K562 (cell line): ENCODE results near the gene GRK1. TPM values are rescaled to one million over a fixed set of nuclear protein-coding genes. Genes with fewer than 3 reads are reported as not detected.

Experiments used
- ATAC-seq: fragments of 200-7000 bp; cut with Tn5 transposase; 3 replicates; pipeline ENCODE4 v1.9.1; 2020; ENCODE audit warnings: moderate library complexity
- BruUV-seq: library from RNA; stranded (reverse); fragments of 400-500 nt; replicated peaks from 2 replicates; lab custom pipeline; 2021; lab: Mats Ljungman, UMichigan
- CTCF ChIA-PET: fragments of 300-600 bp; formaldehyde crosslinking; extraction: SDS; loops from one replicate; lab custom pipeline; 2021; ENCODE audit warnings: low intra/inter-chr PET ratio; lab: Yijun Ruan, JAX
- POLR2A ChIA-PET: fragments of 300-600, 350-650 bp; sonication (Branson Sonifier 250); formaldehyde crosslinking; extraction: SDS; loops from one replicate; lab custom pipeline; 2021; ENCODE audit warnings: antibody characterized with exemption, inconsistent platforms; lab: Yijun Ruan, JAX
- DNase-seq, 4 experiments: peaks; one replicate each; pipeline versions ENCODE4 v3.0.0 to v3.0.0-alpha.2; 2011 to 2018; ENCODE audit warnings: low spot score in 3 of 4, mixed read lengths in 3 of 4; ENCODE audit errors: extremely low read depth in 1 of 4
- FAIRE-seq: peaks from 2 replicates; lab custom pipeline; 2011; peaks lifted over from hg19 to GRCh38; lab: Jason Lieb, UNC
- H2AFZ ChIP-seq: 2 replicates; pipeline ENCODE4 v1.6.0; 2011; ENCODE audit warnings: low read depth, low read length, control low read depth, inconsistent platforms
- H3K27ac ChIP-seq: fragments of 200-600 bp; 3 replicates; pipeline ENCODE4 v1.8.0; 2011; ENCODE audit warnings: low read depth, mild to moderate bottlenecking, control low read depth, inconsistent platforms, low read length, moderate library complexity, mixed read lengths; ENCODE audit errors: extremely low read depth
- H3K27me3 ChIP-seq, 2 experiments: fragments of 300-600 bp in 1 of 2; 2 replicates in 1 of 2; 3 replicates in 1 of 2; pipeline versions ENCODE4 v1.6.0 to v1.8.0; 2011; ENCODE audit warnings: inconsistent platforms in 2 of 2, low read length in 2 of 2, mild to moderate bottlenecking in 1 of 2, mixed read lengths in 1 of 2, moderate library complexity in 1 of 2; ENCODE audit not compliant: control insufficient read depth in 2 of 2, insufficient read depth in 2 of 2
- H3K36me3 ChIP-seq: fragments of 300-600 bp; 3 replicates; pipeline ENCODE4 v1.8.0; 2011; ENCODE audit warnings: mild to moderate bottlenecking, low read length, inconsistent platforms; ENCODE audit not compliant: control insufficient read depth, insufficient read depth
- H3K4me1 ChIP-seq, 2 experiments: fragments of 200-600 bp in 1 of 2; replicated peaks in 1 of 2; 2 replicates in 1 of 2; 3 replicates in 1 of 2; pipeline versions ENCODE4 v1.5.1 to v1.8.0; 2011; ENCODE audit warnings: inconsistent platforms in 2 of 2, low read length in 2 of 2, mild to moderate bottlenecking in 1 of 2, mixed read lengths in 1 of 2, moderate library complexity in 1 of 2; ENCODE audit not compliant: control insufficient read depth in 2 of 2, insufficient read depth in 2 of 2
- H3K4me2 ChIP-seq: 2 replicates; pipeline ENCODE4 v1.6.1; 2011; ENCODE audit warnings: low read length, control low read depth, inconsistent platforms, mixed read lengths; ENCODE audit not compliant: insufficient read depth
- H3K4me3 ChIP-seq: fragments of 200-600 bp; sonication (generic), shearing (Covaris generic); 2 replicates; pipeline ENCODE4 v1.5.1; 2016; ENCODE audit warnings: control low read depth, inconsistent platforms
- H3K79me2 ChIP-seq: fragments of 200-600 bp; 3 replicates; pipeline ENCODE4 v1.8.0; 2011; ENCODE audit warnings: low read length, inconsistent platforms; ENCODE audit not compliant: control insufficient read depth, insufficient read depth
- H3K9ac ChIP-seq, 2 experiments: 2 replicates each; pipeline versions ENCODE4 v1.6.0 to v1.6.1; 2011; ENCODE audit warnings: low read depth in 2 of 2, low read length in 2 of 2, control low read depth in 1 of 2, inconsistent platforms in 1 of 2, mild to moderate bottlenecking in 1 of 2, mixed read lengths in 1 of 2; ENCODE audit not compliant: insufficient read depth in 1 of 2
- H3K9me1 ChIP-seq: one replicate; pipeline ENCODE4 v1.6.0; 2011; ENCODE audit warnings: inconsistent platforms, mild to moderate bottlenecking, low read length, moderate library complexity; ENCODE audit not compliant: control insufficient read depth, insufficient read depth
- H3K9me3 ChIP-seq: replicated peaks from 2 replicates; pipeline ENCODE4 v1.5.1; 2011; ENCODE audit warnings: low read depth, low read length, inconsistent platforms; ENCODE audit not compliant: control insufficient read depth, insufficient read depth
- H4K20me1 ChIP-seq: replicated peaks from 2 replicates; pipeline ENCODE4 v1.6.1; 2011; ENCODE audit warnings: low read length, inconsistent platforms, mixed read lengths; ENCODE audit not compliant: control insufficient read depth, insufficient read depth
- BHLHE40 ChIP-seq: IDR thresholded peaks from 2 replicates; pipeline ENCODE4 v1.6.1; 2011; ENCODE audit warnings: low read length, improper control_type of control experiment
- CSDE1 ChIP-seq, 2 experiments: fragments of 450-650 bp; IDR thresholded peaks; 2 replicates each; pipeline ENCODE4 v1.6.1; 2016; ENCODE audit warnings: mild to moderate bottlenecking in 1 of 2
- DIDO1 ChIP-seq: fragments of 450-650 bp; IDR thresholded peaks from 2 replicates; pipeline ENCODE4 v1.6.1; 2016; ENCODE audit warnings: low read depth, missing biosample characterization, missing genetic modification characterization
- ETV1 ChIP-seq: fragments of 450-650 bp; conservative IDR thresholded peaks from 2 replicates; pipeline ENCODE4 v1.6.1; 2016; ENCODE audit warnings: missing genetic modification characterization, control low read depth, low read depth, missing compliant biosample characterization
- FOSL1 ChIP-seq: fragments of 200-800 bp; sonication (Bioruptor generic); conservative IDR thresholded peaks from 2 replicates; pipeline ENCODE4 v1.6.1; 2016; ENCODE audit warnings: missing genetic modification characterization, missing compliant biosample characterization
- GATAD2B ChIP-seq: fragments of 450-650 bp; IDR thresholded peaks from 2 replicates; pipeline ENCODE4 v1.6.1; 2017; ENCODE audit warnings: mild to moderate bottlenecking, borderline replicate concordance
- MIER1 ChIP-seq: fragments of 450-650 bp; IDR thresholded peaks from 2 replicates; pipeline ENCODE4 v1.6.1; 2016; ENCODE audit warnings: antibody characterized with exemption, mild to moderate bottlenecking, low read depth
- SIN3A ChIP-seq, 2 experiments: fragments of 150-350 bp in 1 of 2; IDR thresholded peaks; 2 replicates each; pipeline ENCODE4 v1.6.1; 2011 to 2016; ENCODE audit warnings: borderline replicate concordance in 2 of 2, low read depth in 2 of 2, low read length in 2 of 2, mild to moderate bottlenecking in 2 of 2, moderate library complexity in 2 of 2; ENCODE audit not compliant: control insufficient read depth in 1 of 2
- WGBS: fragments of 100-300 bp; shearing (Covaris generic); methylation state at CpG from one replicate; pipeline ENCODE4 v1.1.6; 2016; ENCODE audit warnings: low coverage, mixed read lengths; ENCODE audit not compliant: insufficient coverage; ENCODE audit errors: missing lambda C conversion rate; 5-methylcytosine and 5-hydroxymethylcytosine counted together
- in situ Hi-C: fragments of 300-500 bp; cut with MboI; formaldehyde crosslinking; loops from 4 replicates; pipeline ENCODE4 v1.15.0; 2018; ENCODE audit warnings: inconsistent platforms, mixed read lengths
- intact Hi-C: fragments of 100-400 bp; cut with micrococcal nuclease; formaldehyde crosslinking; loops from 2 replicates; pipeline ENCODE4 v1.14.2; 2022
- polyA plus RNA-seq, 8 experiments: library from polyadenylated mRNA; depleted of rRNA in 4 of 8; stranded (reverse) in 5 of 8; unstranded in 3 of 8; fragments of >200 nt; fragmentation: Nextera tagmentation in 2 of 8; fragmentation: Illumina TruSeq in 1 of 8; extraction: Ambion mirVana in 2 of 8; extraction: Trizol in 1 of 8; gene quantifications; 2 replicates each; pipeline versions ENCODE4 v1.2.1 to v1.2.3, GENCODE V29; 2011 to 2014; ENCODE audit warnings: inconsistent platforms in 1 of 8, missing spikeins in 1 of 8
- total RNA-seq, 7 experiments: library from RNA; depleted of rRNA in 6 of 7; stranded (reverse); fragments of >200 nt in 6 of 7; fragmentation: Illumina TruSeq in 2 of 7; extraction: Trizol in 2 of 7; gene quantifications; 2 replicates each; pipeline versions ENCODE4 v1.2.1 to v1.2.3, GENCODE V29; 2011 to 2021; ENCODE audit warnings: low replicate concordance in 1 of 7
- TF ChIP-seq, protein P1 (sequence below): fragments of 450-650 bp; IDR thresholded peaks from 2 replicates; pipeline ENCODE4 v1.6.1; 2016; ENCODE audit warnings: antibody characterized with exemption
- TF ChIP-seq, protein P2 (sequence below): fragments of 250-450 bp; sonication (Bioruptor Pico); IDR thresholded peaks from 2 replicates; pipeline ENCODE4 v1.6.1; 2021; ENCODE audit warnings: mild to moderate bottlenecking
- TF ChIP-seq, protein P3 (sequence below): sonication (generic); formaldehyde crosslinking; IDR thresholded peaks from 2 replicates; pipeline ENCODE4 v1.4.0; 2020; ENCODE audit warnings: mild to moderate bottlenecking, missing genetic modification reagents
- TF ChIP-seq, protein P4 (sequence below), 2 experiments: IDR thresholded peaks; 2 replicates each; pipeline ENCODE4 v1.6.1; 2011; ENCODE audit warnings: borderline replicate concordance in 1 of 2, control low read depth in 1 of 2, low read depth in 1 of 2, low read length in 1 of 2, mild to moderate bottlenecking in 1 of 2, mixed read lengths in 1 of 2, moderate library complexity in 1 of 2; ENCODE audit not compliant: insufficient read depth in 1 of 2, insufficient read length in 1 of 2, poor library complexity in 1 of 2, severe bottlenecking in 1 of 2; ENCODE audit errors: extremely low read depth in 1 of 2
- TF ChIP-seq, protein P5 (sequence below): fragments of 450-650 bp; IDR thresholded peaks from one replicate; pipeline ENCODE4 v1.6.1; 2018; ENCODE audit warnings: mild to moderate bottlenecking, moderate library complexity; ENCODE audit not compliant: partially characterized antibody

Gene GRK1
- total and polyA plus RNA-seq, 9 of the 15 experiments (the other 6 are each of a cell fraction or from before 2014, with no cell fraction given): 0.09 TPM; not detected in 8

DNA sequence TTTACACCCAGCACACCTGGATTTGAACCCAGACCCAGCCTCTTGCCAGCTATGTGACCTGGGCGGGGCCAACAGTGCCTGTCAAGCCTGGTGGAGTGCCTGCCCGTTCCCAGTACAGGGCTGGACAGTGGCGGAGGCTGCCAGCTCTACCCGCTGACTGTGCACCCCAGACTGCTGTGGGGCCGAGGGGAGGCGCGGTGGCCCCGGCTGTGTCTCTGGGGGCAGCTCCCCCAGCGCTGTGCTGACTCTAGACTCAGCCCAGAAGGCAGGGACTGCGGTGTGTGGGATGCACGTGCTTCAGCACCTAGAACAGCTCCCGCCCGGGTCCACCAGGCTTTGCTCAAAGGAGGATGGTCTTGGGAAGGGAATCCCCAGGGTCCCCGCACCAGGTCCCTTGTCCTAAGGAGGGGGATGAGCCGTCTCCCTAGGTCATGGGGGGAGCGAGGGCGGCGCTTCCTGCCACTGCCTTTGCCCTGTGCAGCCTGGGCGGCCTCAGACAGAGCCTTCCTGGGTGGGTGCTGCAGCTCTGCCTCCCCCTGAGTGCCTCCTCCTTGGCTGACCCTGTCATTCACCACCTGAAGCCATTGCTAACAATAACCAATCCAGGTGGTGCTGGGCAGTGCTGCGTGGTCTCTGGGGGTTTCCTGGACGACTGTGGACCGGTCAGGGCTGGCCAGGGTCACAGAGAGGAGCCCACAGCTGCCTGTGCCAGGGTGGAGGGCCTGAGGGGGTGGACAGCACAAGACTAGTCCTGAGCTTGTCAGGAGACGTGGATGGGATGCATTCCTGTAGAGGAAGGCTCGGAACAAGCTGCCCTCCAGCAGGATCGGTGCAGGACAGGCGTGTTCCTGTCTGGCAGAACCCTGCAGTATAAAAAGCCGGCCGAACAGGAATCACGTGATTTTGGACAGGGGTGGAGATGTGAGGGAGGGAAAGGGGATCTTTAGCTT is 110.6 kb downstream of the GRK1 start:
- in situ Hi-C loops: no loop called here
- CTCF ChIA-PET: no interaction called here
- no peak for TF ChIP-seq FOSL1
- TF ChIP-seq, protein P1, sequence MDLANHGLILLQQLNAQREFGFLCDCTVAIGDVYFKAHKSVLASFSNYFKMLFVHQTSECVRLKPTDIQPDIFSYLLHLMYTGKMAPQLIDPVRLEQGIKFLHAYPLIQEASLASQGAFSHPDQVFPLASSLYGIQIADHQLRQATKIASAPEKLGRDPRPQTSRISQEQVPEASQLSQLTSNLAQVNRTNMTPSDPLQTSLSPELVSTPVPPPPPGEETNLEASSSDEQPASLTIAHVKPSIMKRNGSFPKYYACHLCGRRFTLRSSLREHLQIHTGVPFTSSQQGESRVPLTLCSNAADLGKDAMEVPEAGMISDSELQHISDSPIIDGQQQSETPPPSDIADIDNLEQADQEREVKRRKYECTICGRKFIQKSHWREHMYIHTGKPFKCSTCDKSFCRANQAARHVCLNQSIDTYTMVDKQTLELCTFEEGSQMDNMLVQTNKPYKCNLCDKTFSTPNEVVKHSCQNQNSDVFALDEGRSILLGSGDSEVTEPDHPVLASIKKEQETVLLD: no peak
- peak; percentile 84 for TF ChIP-seq MIER1
- TF ChIP-seq DIDO1 (tag): no peak
- TF ChIP-seq, protein P2, sequence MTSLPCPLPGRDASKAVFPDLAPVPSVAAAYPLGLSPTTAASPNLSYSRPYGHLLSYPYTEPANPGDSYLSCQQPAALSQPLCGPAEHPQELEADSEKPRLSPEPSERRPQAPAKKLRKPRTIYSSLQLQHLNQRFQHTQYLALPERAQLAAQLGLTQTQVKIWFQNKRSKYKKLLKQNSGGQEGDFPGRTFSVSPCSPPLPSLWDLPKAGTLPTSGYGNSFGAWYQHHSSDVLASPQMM (CRISPR knock-in tag): no peak
- no peak for TF ChIP-seq GATAD2B
- TF ChIP-seq, protein P3, sequence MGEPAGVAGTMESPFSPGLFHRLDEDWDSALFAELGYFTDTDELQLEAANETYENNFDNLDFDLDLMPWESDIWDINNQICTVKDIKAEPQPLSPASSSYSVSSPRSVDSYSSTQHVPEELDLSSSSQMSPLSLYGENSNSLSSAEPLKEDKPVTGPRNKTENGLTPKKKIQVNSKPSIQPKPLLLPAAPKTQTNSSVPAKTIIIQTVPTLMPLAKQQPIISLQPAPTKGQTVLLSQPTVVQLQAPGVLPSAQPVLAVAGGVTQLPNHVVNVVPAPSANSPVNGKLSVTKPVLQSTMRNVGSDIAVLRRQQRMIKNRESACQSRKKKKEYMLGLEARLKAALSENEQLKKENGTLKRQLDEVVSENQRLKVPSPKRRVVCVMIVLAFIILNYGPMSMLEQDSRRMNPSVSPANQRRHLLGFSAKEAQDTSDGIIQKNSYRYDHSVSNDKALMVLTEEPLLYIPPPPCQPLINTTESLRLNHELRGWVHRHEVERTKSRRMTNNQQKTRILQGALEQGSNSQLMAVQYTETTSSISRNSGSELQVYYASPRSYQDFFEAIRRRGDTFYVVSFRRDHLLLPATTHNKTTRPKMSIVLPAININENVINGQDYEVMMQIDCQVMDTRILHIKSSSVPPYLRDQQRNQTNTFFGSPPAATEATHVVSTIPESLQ (CRISPR knock-in tag): no peak
- TF ChIP-seq, protein P4, sequence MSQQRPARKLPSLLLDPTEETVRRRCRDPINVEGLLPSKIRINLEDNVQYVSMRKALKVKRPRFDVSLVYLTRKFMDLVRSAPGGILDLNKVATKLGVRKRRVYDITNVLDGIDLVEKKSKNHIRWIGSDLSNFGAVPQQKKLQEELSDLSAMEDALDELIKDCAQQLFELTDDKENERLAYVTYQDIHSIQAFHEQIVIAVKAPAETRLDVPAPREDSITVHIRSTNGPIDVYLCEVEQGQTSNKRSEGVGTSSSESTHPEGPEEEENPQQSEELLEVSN (IDR thresholded peaks at IDR 0.05; ENCODE audit: borderline replicate concordance in 1 of 2, extremely low read depth in 1 of 2, insufficient read depth in 1 of 2, insufficient read length in 1 of 2, low read depth in 1 of 2, low read length in 1 of 2, poor library complexity in 1 of 2, severe bottlenecking in 1 of 2): peak in 1 of 2 experiments; percentile 24
- peak; percentile 90 for TF ChIP-seq BHLHE40
- TF ChIP-seq ETV1 (tag): no peak
- TF ChIP-seq, protein P5, sequence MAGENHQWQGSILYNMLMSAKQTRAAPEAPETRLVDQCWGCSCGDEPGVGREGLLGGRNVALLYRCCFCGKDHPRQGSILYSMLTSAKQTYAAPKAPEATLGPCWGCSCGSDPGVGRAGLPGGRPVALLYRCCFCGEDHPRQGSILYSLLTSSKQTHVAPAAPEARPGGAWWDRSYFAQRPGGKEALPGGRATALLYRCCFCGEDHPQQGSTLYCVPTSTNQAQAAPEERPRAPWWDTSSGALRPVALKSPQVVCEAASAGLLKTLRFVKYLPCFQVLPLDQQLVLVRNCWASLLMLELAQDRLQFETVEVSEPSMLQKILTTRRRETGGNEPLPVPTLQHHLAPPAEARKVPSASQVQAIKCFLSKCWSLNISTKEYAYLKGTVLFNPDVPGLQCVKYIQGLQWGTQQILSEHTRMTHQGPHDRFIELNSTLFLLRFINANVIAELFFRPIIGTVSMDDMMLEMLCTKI: no peak
- peak in 1 of 2 experiments; percentile 53; a peak in 1 of 4 replicates for TF ChIP-seq SIN3A (IDR thresholded peaks at IDR 0.05; ENCODE audit: borderline replicate concordance in 2 of 2, control insufficient read depth in 1 of 2, low read depth in 2 of 2, low read length in 2 of 2)
- no peak for TF ChIP-seq CSDE1 (IDR thresholded peaks at IDR 0.05)

More for the DNA sequence above, 110.6 kb downstream of the GRK1 start:
- no peaks in the 10 kb centered on the region for H3K9me1 ChIP-seq
- POLR2A ChIA-PET: interaction anchor here (1.1 kb wide), 1 partner anchor 8 kb away, joined by 3 read pairs; no protein-coding TSS in a partner anchor
- no peak for FAIRE-seq
- peak; percentile 83 for ATAC-seq
- BruUV-seq: no TSS peak
- no peak overlapping the region for H3K4me2 ChIP-seq
- no peak overlapping the region for H2AFZ ChIP-seq
- no peaks in the 10 kb centered on the region for H3K36me3 ChIP-seq
- H3K4me3 ChIP-seq: no peak overlapping the region
- no peak overlapping the region for H3K27ac ChIP-seq
- 4% methylated on average over 22 of the region's 29 CpGs for WGBS
- peaks cover 0 to 51% of the 10 kb centered on the region in 2 experiments; a peak in 4 of 5 replicates for H3K27me3 ChIP-seq
- H3K79me2 ChIP-seq: no peaks in the 10 kb centered on the region
- H3K9me3 ChIP-seq: no peaks in the 10 kb centered on the region; the same call in 1 of the 2 replicates
- peak; percentile 23 to 34 (median 34) for DNase-seq
- no peaks in the 10 kb centered on the region; a peak in 1 of 5 replicates for H3K4me1 ChIP-seq
- H4K20me1 ChIP-seq: no peaks in the 10 kb centered on the region; the same call in 1 of the 2 replicates
- intact Hi-C loops: no loop called here
- H3K9ac ChIP-seq: no peak overlapping the region
